Neuronal stem cell (in vitro differentiated cells): ENCODE results near the gene TMEM170A.

Experiments
- DNase-seq: peaks from one replicate; pipeline ENCODE4 v3.0.0-alpha.2; 2013; ENCODE audit warnings: low spot score
- H2AFZ ChIP-seq: one replicate; pipeline ENCODE4 v1.6.1; 2013; ENCODE audit warnings: mild to moderate bottlenecking, low read length, inconsistent platforms
- H2AK5ac ChIP-seq: 2 replicates; pipeline ENCODE4 v1.6.1; 2013; ENCODE audit warnings: low read depth, mild to moderate bottlenecking, inconsistent platforms, low read length, moderate library complexity, mixed read lengths
- H2BK120ac ChIP-seq: 2 replicates; pipeline ENCODE4 v1.6.1; 2013; ENCODE audit warnings: low read depth, mild to moderate bottlenecking, inconsistent platforms, low read length, moderate library complexity, mixed read lengths
- H2BK12ac ChIP-seq: one replicate; pipeline ENCODE4 v1.6.1; 2013; ENCODE audit warnings: low read length, inconsistent platforms
- H2BK15ac ChIP-seq: 2 replicates; pipeline ENCODE4 v1.6.1; 2013; ENCODE audit warnings: mild to moderate bottlenecking, low read length, inconsistent platforms, mixed read lengths
- H2BK5ac ChIP-seq: one replicate; pipeline ENCODE4 v1.6.1; 2013; ENCODE audit warnings: inconsistent platforms, mild to moderate bottlenecking, low read length, moderate library complexity
- H3K14ac ChIP-seq: one replicate; pipeline ENCODE4 v1.6.1; 2013; ENCODE audit warnings: low read length, inconsistent platforms
- H3K18ac ChIP-seq: 2 replicates; pipeline ENCODE4 v1.6.1; 2013; ENCODE audit warnings: low read length, inconsistent platforms
- H3K23ac ChIP-seq: 2 replicates; pipeline ENCODE4 v1.6.1; 2013; ENCODE audit warnings: low read depth, mild to moderate bottlenecking, mixed read lengths, low read length, inconsistent platforms; ENCODE audit not compliant: poor library complexity
- H3K27ac ChIP-seq: replicated peaks from 3 replicates; pipeline ENCODE4 v1.5.1; 2013; ENCODE audit warnings: low read length, inconsistent platforms
- H3K27me3 ChIP-seq, 3 experiments: 2 replicates each; pipeline ENCODE4 v1.6.1; 2013; ENCODE audit warnings: low read length in 3 of 3, mild to moderate bottlenecking in 2 of 3, inconsistent platforms in 1 of 3, low read depth in 1 of 3, mixed read lengths in 1 of 3, moderate library complexity in 1 of 3; ENCODE audit not compliant: control insufficient read depth in 3 of 3, insufficient read depth in 3 of 3
- H3K36me3 ChIP-seq, 2 donors: replicated peaks in 1 of 2; 2 replicates each; pipeline ENCODE4 v1.6.1; 2013; ENCODE audit warnings: low read length in 2 of 2; ENCODE audit not compliant: control insufficient read depth in 2 of 2, insufficient read depth in 2 of 2
- H3K4ac ChIP-seq: 2 replicates; pipeline ENCODE4 v1.6.1; 2013; ENCODE audit warnings: inconsistent platforms, mild to moderate bottlenecking, low read length, moderate library complexity
- H3K4me1 ChIP-seq, 2 donors: 1 replicate in 1 of 2; 2 replicates in 1 of 2; pipeline ENCODE4 v1.6.1; 2013; ENCODE audit warnings: low read length in 2 of 2, low read depth in 1 of 2; ENCODE audit not compliant: control insufficient read depth in 2 of 2, insufficient read depth in 1 of 2
- H3K4me2 ChIP-seq: one replicate; pipeline ENCODE4 v1.6.1; 2013; ENCODE audit warnings: mild to moderate bottlenecking, low read length, inconsistent platforms; ENCODE audit not compliant: insufficient read depth, poor library complexity, severe bottlenecking
- H3K4me3 ChIP-seq, 2 donors: 2 replicates each; pipeline ENCODE4 v1.5.1; 2013; ENCODE audit warnings: low read length in 2 of 2, mild to moderate bottlenecking in 2 of 2, inconsistent platforms in 1 of 2, moderate library complexity in 1 of 2
- H3K79me1 ChIP-seq: one replicate; pipeline ENCODE4 v1.6.1; 2013; ENCODE audit warnings: low read depth, mild to moderate bottlenecking, inconsistent platforms, low read length, moderate library complexity
- H3K9ac ChIP-seq: one replicate; pipeline ENCODE4 v1.6.1; 2013; ENCODE audit warnings: mild to moderate bottlenecking, low read depth, low read length, inconsistent platforms; ENCODE audit not compliant: poor library complexity
- H3K9me3 ChIP-seq, 2 donors: replicated peaks in 1 of 2; 2 replicates each; pipeline versions ENCODE3 to v1.6.1; 2013; ENCODE audit warnings: low read length in 2 of 2, mild to moderate bottlenecking in 2 of 2, inconsistent platforms in 1 of 2, low read depth in 1 of 2, mixed read lengths in 1 of 2, moderate library complexity in 1 of 2; ENCODE audit not compliant: control insufficient read depth in 2 of 2, insufficient read depth in 1 of 2
- H4K8ac ChIP-seq: one replicate; pipeline ENCODE4 v1.6.1; 2013; ENCODE audit warnings: low read depth, mild to moderate bottlenecking, inconsistent platforms, low read length, moderate library complexity
- H4K91ac ChIP-seq: one replicate; pipeline ENCODE4 v1.6.1; 2013; ENCODE audit warnings: low read length, low read depth, mild to moderate bottlenecking, inconsistent platforms; ENCODE audit not compliant: poor library complexity
- WGBS, 2 donors: extraction: QIAGEN DNeasy Blood & Tissue Kit; methylation state at CpG; one replicate each; pipeline ENCODE4 v1.1.7; 2013; ENCODE audit warnings: missing lambda C conversion rate in 2 of 2, mixed read lengths in 1 of 2; ENCODE audit not compliant: insufficient read length in 2 of 2, insufficient replicate concordance in 1 of 2; ENCODE audit errors: extremely low coverage in 2 of 2; 5-methylcytosine and 5-hydroxymethylcytosine counted together

The TMEM170A gene

GRCh38 chr16:75475420-75475847 lies 10.9 kb upstream of the TMEM170A start:
- Histone ChIP-seq H3K4me3 (peak overlapping the region in 1 of 2 donors; percentile 43), H2BK120ac (no peak overlapping the region), H3K4ac (no peak overlapping the region), H3K79me1 (peaks cover 2% of the 10 kb centered on the region), H2AK5ac (no peak overlapping the region), H3K27ac (no peak overlapping the region), H3K27me3 (no peaks in the 10 kb centered on the region), H3K18ac (no peak overlapping the region), H2AFZ (no peak overlapping the region), H3K9me3 (no peaks in the 10 kb centered on the region), H4K91ac (no peak overlapping the region), H2BK5ac (no peak overlapping the region), H2BK15ac (no peak overlapping the region), H4K8ac (no peak overlapping the region), H3K4me1 (no peaks in the 10 kb centered on the region), H3K36me3 (peaks cover 0 to 6% of the 10 kb centered on the region in 2 donors), H3K23ac (no peak overlapping the region), H3K4me2 (no peak overlapping the region), H3K14ac (no peak overlapping the region), H2BK12ac (no peak overlapping the region), H3K9ac (no peak overlapping the region)
- DNase-seq: no peak
- no CpG with 5 or more reads among the region's 2 CpGs for whole genome bisulfite sequencing, 2 donors

GRCh38 chr16:75472908-75473877 lies 8.7 kb upstream of the TMEM170A start:
- Histone ChIP-seq H3K4ac (no peak overlapping the region), H2BK12ac (no peak overlapping the region), H3K4me3 (peak overlapping the region in 1 of 2 donors; percentile 5), H2AK5ac (no peak overlapping the region), H2AFZ (no peak overlapping the region), H3K9ac (no peak overlapping the region), H4K91ac (no peak overlapping the region), H4K8ac (no peak overlapping the region), H2BK5ac (no peak overlapping the region), H3K14ac (no peak overlapping the region), H2BK15ac (no peak overlapping the region), H3K79me1 (no peaks in the 10 kb centered on the region), H3K4me1 (no peaks in the 10 kb centered on the region), H3K23ac (no peak overlapping the region), H3K36me3 (peaks cover 0 to 6% of the 10 kb centered on the region in 2 donors), H3K18ac (no peak overlapping the region), H3K27ac (no peak overlapping the region), H2BK120ac (no peak overlapping the region), H3K4me2 (no peak overlapping the region), H3K9me3 (no peaks in the 10 kb centered on the region), H3K27me3 (no peaks in the 10 kb centered on the region)
- no peak for DNase-seq
- no CpG with 5 or more reads among the region's 17 CpGs for WGBS, 2 donors

- Histone ChIP-seq H3K18ac (no peak overlapping the region), H3K9ac (no peak overlapping the region), H4K91ac (no peak overlapping the region), H3K4me3 (no peak overlapping the region), H2BK5ac (no peak overlapping the region), H3K36me3 (no peaks in the 10 kb centered on the region), H2AFZ (peak overlapping the region; percentile 11), H4K8ac (no peak overlapping the region), H3K14ac (no peak overlapping the region), H3K9me3 (no peaks in the 10 kb centered on the region), H2AK5ac (no peak overlapping the region), H3K4me1 (no peaks in the 10 kb centered on the region), H3K4ac (no peak overlapping the region), H3K27me3 (no peaks in the 10 kb centered on the region), H3K27ac (no peak overlapping the region), H2BK120ac (no peak overlapping the region), H3K79me1 (no peaks in the 10 kb centered on the region), H3K4me2 (no peak overlapping the region), H2BK15ac (no peak overlapping the region), H2BK12ac (no peak overlapping the region), H3K23ac (no peak overlapping the region)
- no CpG with 5 or more reads among the region's 10 CpGs for WGBS, 2 donors
- peak; percentile 46 for DNase-seq
These were observed 7.5 kb upstream of the TMEM170A start for GRCh38 chr16:75471723-75472633.

- Histone ChIP-seq H2BK15ac (no peak overlapping the region), H3K14ac (no peak overlapping the region), H3K36me3 (no peaks in the 10 kb centered on the region), H3K4me1 (peaks cover 0 to 2% of the 10 kb centered on the region in 2 donors), H3K23ac (no peak overlapping the region), H3K27me3 (no peaks in the 10 kb centered on the region), H2AK5ac (no peak overlapping the region), H3K4me2 (no peak overlapping the region), H3K27ac (no peak overlapping the region), H3K79me1 (peaks cover 3% of the 10 kb centered on the region), H4K91ac (no peak overlapping the region), H3K9ac (no peak overlapping the region), H4K8ac (no peak overlapping the region), H3K4ac (no peak overlapping the region), H2BK5ac (no peak overlapping the region), H3K9me3 (no peaks in the 10 kb centered on the region), H2BK120ac (no peak overlapping the region), H3K18ac (no peak overlapping the region), H2BK12ac (no peak overlapping the region), H3K4me3 (no peak overlapping the region), H2AFZ (no peak overlapping the region)
- no CpG with 5 or more reads among the region's 2 CpGs for WGBS, 2 donors
- DNase-seq: no peak
These were observed 2.3 kb upstream of the TMEM170A start for GRCh38 chr16:75466760-75467159.
